ENCODE data around the gene KLHL22. TPM values are rescaled to one million over a fixed set of nuclear protein-coding genes. Genes with fewer than 3 reads are reported as not detected.
A peak's percentile ranks its signal among the peaks of the same experiment; 100 is the strongest.
"Not testable (repeated sequence)": the region's sequence is repeated elsewhere in the genome, so short reads cannot be mapped to it uniquely, and the experiment has no call there.

KLHL22 gene
- polyA plus RNA-seq, 5 donors: 30.0 to 36.0 (median 33.9) TPM

DNA sequence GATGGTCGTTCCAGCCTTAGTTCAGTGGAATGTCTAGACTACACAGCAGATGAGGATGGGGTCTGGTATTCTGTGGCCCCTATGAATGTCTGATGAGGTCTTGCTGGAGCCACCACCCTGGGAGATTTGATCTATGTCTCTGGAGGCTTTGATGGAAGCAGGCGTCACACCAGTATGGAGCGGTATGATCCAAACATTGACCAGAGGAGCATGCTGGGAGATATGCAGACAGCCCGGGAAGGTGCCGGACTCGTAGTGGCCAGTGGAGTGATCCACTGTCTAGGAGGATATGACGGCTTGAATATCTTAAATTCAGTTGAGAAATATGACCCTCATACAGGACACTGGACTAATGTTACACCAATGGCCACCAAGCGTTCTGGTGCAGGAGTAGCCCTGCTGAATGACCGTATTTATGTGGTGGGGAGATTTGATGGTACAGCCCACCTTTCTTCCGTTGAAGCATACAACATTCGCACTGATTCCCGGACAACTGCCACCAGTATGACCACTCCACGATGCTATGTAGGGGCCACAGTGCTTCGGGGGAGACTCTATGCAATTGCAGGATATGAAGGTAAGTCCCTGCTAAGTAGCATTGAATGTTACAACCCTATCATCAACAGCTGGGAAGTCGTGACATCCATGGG, 44.3 kb downstream of the KLHL22 start:
- DNase-seq: not testable (repeated sequence)

GRCh38 chr22:20450551-20450906, 45.1 kb downstream of the KLHL22 start:
- DNase-seq: no peak

DNA sequence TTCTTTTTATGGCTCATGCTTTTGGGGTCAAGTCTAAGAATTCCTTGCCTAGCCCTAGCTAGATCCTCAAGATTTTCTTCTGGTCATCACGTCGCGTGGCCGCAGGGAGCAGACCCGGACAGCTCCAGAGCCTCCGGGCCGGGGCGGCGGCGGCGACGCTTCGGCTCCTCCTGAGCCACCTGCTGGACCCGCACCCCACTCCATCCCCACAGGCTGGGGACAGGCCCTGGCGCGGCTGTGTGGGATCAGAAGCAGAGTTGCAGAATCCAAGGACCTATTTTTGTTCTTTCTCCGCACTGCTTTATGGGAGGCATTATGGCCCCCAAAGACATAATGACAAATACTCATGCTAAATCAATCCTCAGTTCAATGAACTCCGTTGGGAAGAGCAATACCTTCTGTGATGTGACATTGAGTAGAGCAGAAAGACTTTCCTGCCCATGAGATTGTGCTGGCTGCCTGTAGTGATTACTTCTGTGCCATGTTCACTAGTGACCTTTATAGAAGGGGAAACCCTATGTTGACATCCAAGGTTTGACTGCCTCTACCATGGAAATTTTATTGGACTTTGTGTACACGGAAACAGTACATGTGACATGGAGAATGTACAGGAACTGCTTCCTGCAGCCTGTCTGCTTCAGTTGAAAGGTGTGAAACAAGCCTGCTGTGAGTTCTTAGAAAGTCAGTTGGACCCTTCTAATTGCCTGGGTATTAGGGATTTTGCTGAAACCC, 45.6 kb downstream of the KLHL22 start:
- no peak for DNase-seq

GRCh38 chr22:20448630-20449029, 47.0 kb downstream of the KLHL22 start:
- DNase-seq: no peak

DNA sequence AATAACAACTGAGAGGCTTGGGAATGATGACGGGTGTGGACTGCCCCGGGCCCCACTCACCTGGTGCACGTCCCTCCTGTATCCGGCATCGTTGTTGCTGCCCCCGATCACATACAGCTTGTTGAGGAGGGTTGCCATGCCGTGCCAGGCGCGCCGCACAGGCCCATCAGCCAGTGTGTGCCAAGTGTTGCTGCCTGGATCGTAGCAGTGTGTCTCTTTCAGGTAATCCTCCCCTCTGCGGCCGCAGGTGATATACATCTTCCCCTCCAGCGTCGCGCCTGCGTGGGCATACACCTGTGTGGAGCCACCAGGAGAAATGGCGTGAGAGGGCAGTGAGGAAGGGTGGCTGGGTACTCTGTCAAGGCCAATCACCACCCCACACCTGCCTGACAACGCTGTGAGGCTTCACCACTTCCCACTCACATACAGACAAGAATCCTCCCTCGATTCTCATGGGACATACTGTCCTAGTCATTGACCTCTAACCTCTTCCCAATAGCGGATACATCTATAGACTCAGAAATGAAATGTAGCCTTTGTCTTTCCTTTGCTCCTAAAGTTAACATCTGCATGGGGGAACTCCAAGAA, 49.1 kb downstream of the KLHL22 start:
- DNase-seq: no peak

GRCh38 chr22:20444325-20444724, 51.3 kb downstream of the KLHL22 start:
- DNase-seq: no peak

- DNase-seq: no peak
These were observed 52.9 kb downstream of the KLHL22 start for GRCh38 chr22:20442485-20443284.

DNA sequence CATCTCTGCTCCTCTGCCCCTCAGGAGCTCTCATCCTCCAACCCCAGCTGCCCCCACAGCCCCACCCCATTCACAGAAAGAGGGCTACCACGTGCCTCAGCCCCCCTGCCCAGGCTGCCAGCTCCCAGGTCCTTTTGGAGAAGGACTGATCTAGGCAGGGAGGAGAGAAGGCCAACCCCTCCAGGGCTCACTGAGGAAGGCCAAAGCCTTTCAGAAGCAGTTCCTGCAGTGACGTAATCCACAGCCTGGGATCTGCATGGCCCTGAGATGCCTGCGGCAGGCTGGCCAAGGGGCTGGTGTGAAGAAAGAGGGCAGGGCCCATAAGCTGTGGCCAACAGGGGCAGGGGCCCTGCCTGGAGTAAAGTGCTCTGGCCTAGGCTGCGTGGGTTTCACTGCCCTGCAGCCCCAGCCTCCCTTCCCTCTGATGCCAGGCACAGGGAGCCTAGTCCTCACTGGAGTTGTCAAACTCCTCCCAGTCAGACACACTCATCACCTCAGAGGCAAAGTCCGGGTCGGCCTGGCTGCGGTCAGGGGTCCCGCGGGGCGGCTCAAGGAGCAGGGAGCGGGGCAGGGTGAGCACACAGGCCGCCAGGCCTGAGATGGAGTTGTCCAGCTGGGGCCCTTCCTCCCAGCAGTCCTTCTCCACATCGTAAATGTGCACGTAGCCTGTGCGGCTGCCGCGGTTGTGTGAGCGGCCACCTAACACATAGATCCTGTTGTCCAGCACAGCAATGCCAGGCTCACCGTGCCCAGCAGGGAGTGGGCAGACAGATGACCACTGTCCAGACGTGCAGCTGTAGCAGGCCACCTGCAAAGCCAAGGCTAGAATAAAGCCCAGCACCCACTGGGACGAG, 53.7 kb downstream of the KLHL22 start:
- DNase-seq: no peak

DNA sequence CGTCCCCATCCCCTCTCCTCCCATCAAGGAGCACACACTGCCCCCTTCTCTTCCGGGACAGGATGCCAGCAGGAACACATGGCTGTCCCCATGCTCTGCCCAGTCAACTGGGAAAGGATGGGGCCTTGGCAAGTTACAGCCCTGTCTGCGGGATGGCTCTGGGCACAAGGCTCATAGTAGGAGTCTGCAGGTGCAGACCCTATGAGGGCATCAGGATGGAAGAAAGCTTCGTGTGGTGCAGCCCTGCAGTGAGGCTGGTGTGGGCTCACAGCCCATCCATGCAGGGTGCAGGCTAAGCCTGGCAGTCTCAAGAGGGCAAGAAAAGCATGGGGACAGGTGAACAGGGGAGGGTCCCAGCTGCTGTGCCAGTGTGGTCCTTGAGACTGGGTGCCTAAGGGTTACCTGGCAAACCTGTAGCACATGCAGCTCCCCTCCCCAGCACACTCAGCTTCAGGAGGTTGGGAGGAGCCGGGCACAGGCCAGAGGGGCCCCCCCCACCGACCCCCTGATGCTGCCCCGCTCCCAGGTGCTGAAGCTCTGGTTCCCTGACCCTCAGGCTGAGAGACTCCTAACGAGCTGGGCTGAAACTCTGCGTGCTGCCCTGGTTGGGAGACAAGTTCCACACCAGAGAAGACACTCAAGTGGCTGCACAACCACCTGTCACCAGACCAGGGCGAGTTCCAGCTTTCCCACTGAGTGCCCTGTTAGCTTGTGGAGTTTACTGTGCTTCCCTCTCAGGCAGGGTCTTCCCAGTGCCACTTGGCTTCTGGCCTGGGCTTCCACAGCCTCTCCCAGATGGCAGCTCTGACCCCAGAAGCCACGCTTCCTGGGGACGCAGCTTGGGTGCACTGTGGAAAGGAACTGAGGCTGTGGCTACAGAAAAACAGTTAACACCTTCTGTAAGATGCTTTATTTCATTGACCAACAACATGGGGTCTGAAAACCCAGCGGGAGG, 54.7 kb downstream of the KLHL22 start:
- DNase-seq: no peak

DNA sequence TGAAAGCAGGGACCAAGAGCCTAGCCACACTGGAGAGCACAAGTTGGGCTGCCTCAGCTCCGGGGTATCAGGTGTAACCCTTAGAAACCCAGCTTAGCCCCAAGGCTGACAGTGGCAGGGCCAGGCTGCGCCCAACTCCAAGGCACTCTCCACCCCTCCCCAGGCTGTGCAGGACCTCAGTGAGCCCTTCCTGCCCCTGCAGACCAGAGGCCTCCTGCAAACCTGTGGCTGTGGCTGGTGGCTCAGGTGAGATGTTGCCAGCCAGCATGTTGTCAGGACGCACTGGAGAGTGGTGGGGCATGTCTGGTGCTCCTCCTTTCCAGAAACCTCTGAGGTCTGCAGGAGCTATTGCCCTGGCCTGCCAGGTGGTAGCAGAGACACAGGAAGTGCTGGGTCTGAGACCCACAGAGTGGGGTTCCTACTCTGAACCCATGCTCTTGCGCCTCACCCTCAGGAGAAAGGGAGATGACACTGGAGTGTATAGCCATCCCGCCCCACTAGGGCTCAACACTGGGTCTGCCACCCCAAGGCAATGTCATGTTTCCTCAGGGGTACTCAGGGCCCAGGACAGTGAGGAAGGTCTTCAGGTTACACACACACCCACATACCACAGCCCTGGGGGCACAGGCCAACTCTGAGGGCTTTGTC, 55.5 kb downstream of the KLHL22 start:
- no peak for DNase-seq

DNA sequence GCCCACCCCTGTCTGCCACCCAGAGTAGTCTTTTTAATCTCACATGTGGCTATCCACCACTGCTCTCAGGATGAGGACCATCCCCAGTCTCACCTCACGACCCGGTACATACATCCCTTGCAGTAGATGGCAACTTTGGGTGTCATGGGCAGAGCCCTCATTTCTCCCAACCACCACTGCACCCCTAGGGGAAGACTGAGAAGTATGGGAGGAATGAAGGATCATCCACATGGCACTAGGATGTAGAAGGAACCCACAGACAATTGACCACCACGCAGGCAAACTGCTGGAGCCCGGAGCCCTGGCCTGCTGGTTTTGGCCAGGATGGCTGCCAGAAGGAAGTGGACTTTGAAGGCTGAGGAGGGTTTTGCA, 56.1 kb downstream of the KLHL22 start:
- no peak for DNase-seq

DNA sequence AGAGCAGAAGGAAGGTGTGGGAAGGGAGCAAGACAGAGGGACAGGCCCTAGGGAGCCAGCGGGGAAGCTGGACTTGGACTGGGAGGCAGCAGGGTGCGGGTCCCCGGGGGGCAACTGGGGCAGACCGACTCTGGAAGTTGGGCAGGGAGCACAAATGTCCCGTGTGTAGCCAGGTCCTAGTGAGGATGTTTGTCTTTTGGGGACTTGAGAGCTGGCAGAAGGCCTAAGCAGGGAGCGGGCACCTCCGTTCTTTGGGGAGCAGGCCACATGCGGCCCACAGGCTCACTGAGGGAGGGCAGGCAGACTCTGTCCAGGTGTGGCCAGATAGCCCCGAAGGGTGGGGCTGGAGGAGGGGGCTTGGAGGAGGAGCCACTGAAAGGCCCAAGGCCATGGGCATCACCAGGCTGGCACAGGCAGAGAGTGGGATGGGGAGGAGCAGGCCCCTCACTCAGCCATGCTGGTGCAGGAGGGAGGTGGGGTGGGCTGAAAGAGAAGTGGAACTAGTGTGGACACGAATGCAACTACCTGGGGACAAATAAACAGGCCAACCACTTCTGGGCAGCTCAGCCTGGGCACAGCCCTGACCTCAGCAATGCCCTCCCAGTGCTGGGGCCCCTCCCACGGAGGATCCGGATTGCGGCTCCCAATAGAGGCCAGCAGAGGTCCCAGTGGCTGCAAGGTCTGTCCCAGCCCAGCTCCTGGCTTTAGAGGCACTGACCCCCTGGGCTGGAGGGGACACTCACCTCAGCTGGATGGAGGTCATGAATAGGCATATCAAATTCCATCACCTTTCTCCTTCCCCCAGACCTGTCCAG, 56.7 kb downstream of the KLHL22 start:
- no peak for DNase-seq

DNA sequence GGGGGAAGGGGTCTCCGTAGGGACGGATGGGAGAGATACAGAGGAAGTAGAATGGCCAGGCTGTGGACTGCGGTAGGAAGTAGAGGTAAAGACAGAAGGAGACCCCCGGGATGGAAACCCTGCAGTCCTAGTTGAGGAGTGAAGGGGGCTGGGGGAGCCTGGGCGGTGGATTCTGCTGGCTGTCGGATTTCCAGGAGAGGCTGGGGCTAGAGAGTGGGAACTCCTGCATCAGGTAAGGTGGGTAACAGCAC, 57.2 kb downstream of the KLHL22 start:
- no peak for DNase-seq

DNA sequence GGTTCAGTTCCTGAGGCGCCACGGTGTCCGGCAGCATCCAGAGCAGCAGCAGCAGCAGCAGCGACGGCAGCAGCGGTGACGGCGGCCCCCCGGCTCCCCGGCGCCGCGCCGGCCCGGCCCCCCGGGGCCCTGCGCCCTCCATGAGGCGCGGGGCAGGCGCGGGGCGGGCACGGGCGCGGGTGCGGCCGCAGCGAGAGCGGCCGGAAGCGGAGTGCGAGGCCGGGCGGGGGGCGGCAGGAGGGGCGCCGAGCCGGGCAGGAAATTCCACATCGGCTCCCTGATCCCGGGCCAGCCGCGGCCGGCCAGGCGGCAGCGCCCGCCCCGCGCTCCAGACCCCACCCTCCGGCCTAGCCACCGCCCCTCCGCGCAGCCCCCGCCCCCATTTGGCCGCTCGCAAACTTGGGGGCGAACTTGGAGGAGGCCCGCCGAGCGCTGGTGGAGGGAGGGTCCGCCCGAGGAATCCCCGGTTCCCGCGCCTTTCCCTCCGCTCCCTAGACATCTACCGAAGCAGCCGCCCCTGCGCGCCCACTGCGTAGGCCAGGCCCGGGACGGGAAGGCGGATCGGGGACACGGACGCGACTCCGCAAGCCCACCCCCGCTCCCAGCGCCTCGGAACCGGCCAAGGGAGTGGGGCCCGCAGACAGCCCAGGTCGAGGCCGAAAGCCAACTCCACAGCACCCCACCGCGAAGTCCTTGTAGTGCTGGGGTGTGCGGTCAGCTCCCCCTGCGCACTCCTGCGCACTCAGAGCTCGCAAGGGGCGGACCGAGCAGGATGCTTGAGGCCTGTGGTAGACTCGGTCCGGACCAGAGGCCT, 57.8 kb downstream of the KLHL22 start, which contains the start of gene SCARF2:
TSS of gene SCARF2 (minus strand) at position 213 of the 814 bp plus-strand sequence. CDS start at position 142, 71 bp downstream.
- DNase-seq: peak; percentile 83 to 84

DNA sequence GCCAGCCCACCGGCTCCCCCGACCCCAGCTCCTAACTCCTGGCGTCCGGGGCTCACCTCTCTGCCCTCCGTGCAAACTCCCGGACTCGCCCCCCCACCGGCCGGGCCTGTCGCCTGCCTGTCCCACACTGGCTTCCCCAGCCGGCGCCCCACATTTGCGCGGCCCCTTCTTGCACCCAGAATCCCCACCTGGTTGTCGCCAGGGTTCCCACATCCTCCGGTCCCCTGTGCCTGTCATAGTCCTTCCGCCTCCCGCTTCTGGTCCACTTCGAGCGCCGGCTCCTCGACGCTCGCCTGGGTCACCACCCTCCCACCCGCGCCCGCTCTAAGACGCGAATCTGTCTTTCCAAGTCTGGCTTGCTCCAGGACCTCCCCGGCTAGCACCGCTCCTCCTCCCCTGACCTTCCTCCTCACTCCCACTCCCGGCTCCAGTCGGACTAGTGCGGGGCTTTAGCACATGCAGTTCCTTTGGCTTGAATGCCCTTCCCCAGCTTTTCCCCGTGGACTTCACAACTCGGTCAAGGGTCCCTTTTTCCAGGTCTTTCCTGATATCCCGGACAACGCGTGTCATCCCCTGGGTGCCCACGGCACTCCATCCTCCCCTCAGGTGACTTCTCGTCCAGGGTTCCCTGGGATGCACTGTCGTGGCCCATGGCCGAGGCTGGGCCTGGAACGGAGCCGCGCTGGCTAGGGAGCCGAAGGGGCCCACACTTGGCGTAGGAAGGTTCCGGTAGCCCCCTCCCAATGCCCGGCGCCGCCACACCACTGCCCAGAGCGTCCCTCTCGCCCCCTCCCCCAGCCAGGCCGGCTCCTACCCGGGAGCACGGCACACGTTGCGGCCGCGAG, 58.6 kb downstream of the KLHL22 start:
- DNase-seq: no peak

DNA sequence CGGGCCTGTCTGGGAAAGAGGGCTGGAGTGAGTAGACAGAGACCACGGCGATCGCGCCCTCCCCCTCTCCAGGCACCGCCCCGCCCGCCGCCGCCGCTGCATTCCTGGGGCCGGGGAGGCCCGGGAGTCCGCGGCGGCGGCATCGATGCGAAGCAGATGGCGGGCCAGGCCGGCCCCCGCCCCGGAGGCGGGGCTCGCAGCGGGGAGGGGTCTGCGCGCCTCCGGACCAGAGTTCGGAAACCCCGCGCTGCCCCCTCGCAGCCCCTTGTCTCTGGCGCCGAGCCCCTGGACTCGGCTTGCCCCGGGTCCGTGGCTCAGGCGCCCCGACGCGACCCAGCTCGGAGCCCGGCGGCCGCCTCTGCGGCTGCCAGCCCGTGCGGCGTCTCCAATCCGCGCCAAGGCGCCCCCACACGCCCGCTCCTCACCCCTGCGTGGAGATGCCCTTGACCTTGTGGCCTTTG, 59.3 kb downstream of the KLHL22 start:
- peak; percentile 74 to 80 for DNase-seq
